ENCODE measurements around the gene USP17L15.
"Not testable (repeated sequence)": the region's sequence is repeated elsewhere in the genome, so short reads cannot be mapped to it uniquely, and the experiment has no call there.

- not testable (repeated sequence) for TF ChIP-seq MYC (IDR thresholded peaks at IDR 0.05; ENCODE audit: low read depth, low read length); CTCF (IDR thresholded peaks at IDR 0.05; ENCODE audit: extremely low read depth in 1 of 2, insufficient read depth in 1 of 2, low read depth in 1 of 2, low read length in 2 of 2); POLR2A (IDR thresholded peaks at IDR 0.05; ENCODE audit: low read depth, low read length); POLR2AphosphoS5 (IDR thresholded peaks at IDR 0.05; ENCODE audit: insufficient read depth, low read depth, low read length); MAX (IDR thresholded peaks at IDR 0.05; ENCODE audit: insufficient read depth, insufficient read length); JUN (IDR thresholded peaks at IDR 0.05; ENCODE audit: borderline replicate concordance, insufficient read depth, insufficient read length, low read depth)
Measured at GRCh38 chr4:9247953-9248680, 13.9 kb downstream of the USP17L15 start, which contains the start of gene USP17L18.

All from endothelial cell of umbilical vein (primary cell).